Measurements from ENCODE around the gene UGT1A6.

Gene UGT1A6

GRCh38 chr2:233772583-233772982, 79.9 kb downstream of the UGT1A6 start:
- DNase-seq (ENCODE audit: low read depth), result no peak
- no peak overlapping the region for H3K4me3 ChIP-seq (ENCODE audit: control insufficient read depth, low read depth, low read length)
- TF ChIP-seq CTCF (conservative IDR thresholded peaks at IDR 0.05; ENCODE audit: control insufficient read depth, insufficient read depth, low read depth, low read length), result no peak

- no peak overlapping the region for H3K4me3 ChIP-seq (ENCODE audit: control insufficient read depth, low read depth, low read length)
- DNase-seq (ENCODE audit: low read depth), result no peak
- TF ChIP-seq CTCF (conservative IDR thresholded peaks at IDR 0.05; ENCODE audit: control insufficient read depth, insufficient read depth, low read depth, low read length), result no peak
Measured at GRCh38 chr2:233773854-233774253, 81.2 kb downstream of the UGT1A6 start.

- DNase-seq (ENCODE audit: low read depth), result no peak
- TF ChIP-seq CTCF (conservative IDR thresholded peaks at IDR 0.05; ENCODE audit: control insufficient read depth, insufficient read depth, low read depth, low read length), result no peak
Measured at GRCh38 chr2:233775414-233775813, 82.7 kb downstream of the UGT1A6 start.

GRCh38 chr2:233778030-233778429, 85.3 kb downstream of the UGT1A6 start, which contains the start of gene MROH2A:
MROH2A (plus strand) TSS chr2:233778330; CDS start chr2:233779359, 1,029 bp downstream.
- no peak for TF ChIP-seq CTCF (conservative IDR thresholded peaks at IDR 0.05; ENCODE audit: control insufficient read depth, insufficient read depth, low read depth, low read length)
- DNase-seq (ENCODE audit: low read depth), result no peak
- no peak within 1 kb of the TSS for H3K4me3 ChIP-seq (ENCODE audit: control insufficient read depth, low read depth, low read length)

More at GRCh38 chr2:233775414-233775813, 82.7 kb downstream of the UGT1A6 start:
- no peak overlapping the region for H3K4me3 ChIP-seq (ENCODE audit: control insufficient read depth, low read depth, low read length)

GRCh38 chr2:233779722-233780121, 87.0 kb downstream of the UGT1A6 start:
- no peak for TF ChIP-seq CTCF (conservative IDR thresholded peaks at IDR 0.05; ENCODE audit: control insufficient read depth, insufficient read depth, low read depth, low read length)
- no peak for DNase-seq (ENCODE audit: low read depth)
- no peak overlapping the region for H3K4me3 ChIP-seq (ENCODE audit: control insufficient read depth, low read depth, low read length)

- no peak for DNase-seq (ENCODE audit: low read depth)
- TF ChIP-seq CTCF (conservative IDR thresholded peaks at IDR 0.05; ENCODE audit: control insufficient read depth, insufficient read depth, low read depth, low read length), result no peak
- H3K4me3 ChIP-seq (ENCODE audit: control insufficient read depth, low read depth, low read length), result no peak overlapping the region
Measured at GRCh38 chr2:233780771-233781170, 88.1 kb downstream of the UGT1A6 start.

GRCh38 chr2:233789554-233789953, 96.9 kb downstream of the UGT1A6 start:
- no peak for TF ChIP-seq CTCF (conservative IDR thresholded peaks at IDR 0.05; ENCODE audit: control insufficient read depth, insufficient read depth, low read depth, low read length)
- DNase-seq (ENCODE audit: low read depth), result no peak
- no peak overlapping the region for H3K4me3 ChIP-seq (ENCODE audit: control insufficient read depth, low read depth, low read length)
